Right cardiac atrium (tissue), 5 donors: ENCODE results near the gene HGF. TPM values are rescaled to one million over a fixed set of nuclear protein-coding genes. Genes with fewer than 3 reads are reported as not detected.
"Not testable (repeated sequence)": the region's sequence is repeated elsewhere in the genome, so short reads cannot be mapped to it uniquely, and the experiment has no call there.

Experiments used
- ATAC-seq, 2 donors: fragments of 200-7000 bp; cut with Tn5 transposase; one replicate each; pipeline versions ENCODE4 v1.8.0 to v1.9.1; 2020; ENCODE audit warnings: moderate library complexity in 2 of 2, mild to moderate bottlenecking in 1 of 2
- DNase-seq, 3 donors: peaks; one replicate each; pipeline ENCODE4 v3.0.0-alpha.2; 2020
- H3K27ac ChIP-seq: one replicate; pipeline ENCODE4 v1.5.1; 2013; ENCODE audit warnings: mild to moderate bottlenecking, low read length, control low read depth, moderate library complexity
- H3K27me3 ChIP-seq: one replicate; pipeline ENCODE4 v1.6.1; 2013; ENCODE audit not compliant: control insufficient read depth, insufficient read depth
- H3K4me1 ChIP-seq: one replicate; pipeline ENCODE4 v1.6.1; 2013; ENCODE audit warnings: low read length; ENCODE audit not compliant: control insufficient read depth, insufficient read depth
- H3K4me3 ChIP-seq: one replicate; pipeline ENCODE4 v1.5.1; 2013; ENCODE audit warnings: low read length, control low read depth
- H3K9me3 ChIP-seq: one replicate; pipeline ENCODE4 v1.6.1; 2013; ENCODE audit warnings: low read length; ENCODE audit not compliant: control insufficient read depth
- WGBS: extraction: QIAGEN DNeasy Blood & Tissue Kit; methylation state at CpG from one replicate; pipeline ENCODE4 v1.1.7; 2013; 5-methylcytosine and 5-hydroxymethylcytosine counted together
- intact Hi-C, 4 donors: fragments of 100-400 bp; cut with DNase I; formaldehyde crosslinking; loops; one replicate each; pipeline versions ENCODE4 v1.11.0 to v1.14.0; 2022 to 2023
- long read RNA-seq, 4 donors: library from polyadenylated mRNA; unstranded; transcript quantifications; one replicate each; pipeline ENCODE4 v2.0.0, GENCODE V29; 2020 to 2021
- polyA plus RNA-seq: library from polyadenylated mRNA; stranded (reverse); fragments of 200-250 nt; gene quantifications from one replicate; pipeline ENCODE4 v1.2.3, GENCODE V29; 2013
- total RNA-seq, 4 donors: library from RNA; stranded (reverse); fragmentation: NEBNext Ultra II Directional; extraction: Animal tissue kit (Norgen Biotek cat#: 25700); gene quantifications; one replicate each; pipeline ENCODE4 v1.2.1, GENCODE V29; 2021
- donor health status: healthy with polysubstance abuse.
- donor health status: DM: no; HTN: yes; CAD: no.
- donor health status: DM: no; HTN: no; CAD: no.
- donor health status: DM: no; HTN: yes; CAD: no; lungs with severe emphysema.
- donor health status: DM: yes; HTN: yes; CAD: no.

Gene HGF
- total RNA-seq = 1 to 10 TPM; 2.7 to 6.1 (median 4.2) TPM
- polyA plus RNA-seq = 1.4 TPM
- long read RNA-seq, donor 1 = 0 reads
- long read RNA-seq, donor 2, full-length matches to known transcripts = 1 of 1 reads
- long read RNA-seq, donor 2, partial matches to known transcripts = 0 of 1 reads
- long read RNA-seq, donor 2, other reads (novel, unspliced or antisense) = 0 of 1 reads
- long read RNA-seq, donor 3, full-length matches to known transcripts = 3 of 5 reads
- long read RNA-seq, donor 3, partial matches to known transcripts = 1 of 5 reads
- long read RNA-seq, donor 3, other reads (novel, unspliced or antisense) = 1 of 5 reads
- long read RNA-seq, donor 4 = 0 reads

GRCh38 chr7:81769891-81770727, at the start of gene HGF:
TSS of gene HGF (minus strand) at chr7:81770047. CDS start at chr7:81769971, 76 bp downstream.
- Histone ChIP-seq H3K27me3 (no peaks in the 10 kb centered on the region), H3K27ac (peak within 1 kb of the TSS; percentile 14), H3K4me1 (no peaks in the 10 kb centered on the region), H3K9me3 (no peaks in the 10 kb centered on the region), H3K4me3 (peak within 1 kb of the TSS; percentile 18)
- intact Hi-C loops = no loop called here
- 15% methylated on average over 15 of the region's 15 CpGs for WGBS
- ATAC-seq (peak; percentile 90), DNase-seq (peak; percentile 81 to 88 (median 86))

DNA sequence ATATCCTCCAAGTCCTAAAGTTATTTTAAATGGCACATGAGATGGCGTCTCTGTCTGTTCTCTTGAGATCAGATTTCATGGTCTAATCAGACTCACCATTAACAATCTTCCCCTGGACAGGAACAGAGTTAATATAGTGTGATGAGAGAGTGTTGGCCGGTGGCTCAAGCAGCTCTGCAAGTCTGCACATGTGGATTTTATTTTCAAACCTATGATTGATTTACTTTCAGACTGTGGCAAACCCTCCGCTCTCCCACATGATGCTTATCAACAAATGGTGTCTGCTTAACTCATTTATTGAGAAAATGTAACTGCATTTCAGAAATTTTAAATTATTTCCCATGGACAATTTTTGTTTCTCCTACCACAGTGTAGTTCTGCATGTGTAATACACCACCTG, 46.5 kb upstream of the HGF start:
- ATAC-seq = no peak
- 62% methylated on average over 3 of the region's 3 CpGs for WGBS
- Histone ChIP-seq H3K27me3 (no peaks in the 10 kb centered on the region), H3K4me1 (no peaks in the 10 kb centered on the region), H3K27ac (no peak overlapping the region), H3K9me3 (no peaks in the 10 kb centered on the region), H3K4me3 (no peak overlapping the region)
- DNase-seq = no peak
- intact Hi-C loops = no loop called here

- H3K4me3 ChIP-seq, H3K9me3 ChIP-seq, H3K4me1 ChIP-seq, H3K27ac ChIP-seq, DNase-seq, H3K27me3 ChIP-seq, intact Hi-C loops: not testable (repeated sequence)
- WGBS = 92% methylated on average over 1 of the region's 3 CpGs
- ATAC-seq = peak in 1 of 2 donors; percentile 62
Measured at GRCh38 chr7:81812866-81813476, 43.1 kb upstream of the HGF start.

GRCh38 chr7:81811956-81812865, 42.4 kb upstream of the HGF start:
- intact Hi-C loops = no loop called here
- Histone ChIP-seq H3K27me3 (no peaks in the 10 kb centered on the region), H3K9me3 (no peaks in the 10 kb centered on the region), H3K4me3 (no peak overlapping the region), H3K4me1 (no peaks in the 10 kb centered on the region), H3K27ac (no peak overlapping the region)
- DNase-seq (no peak), ATAC-seq (no peak)
- no CpG with 5 or more reads among the region's 5 CpGs for WGBS

DNA sequence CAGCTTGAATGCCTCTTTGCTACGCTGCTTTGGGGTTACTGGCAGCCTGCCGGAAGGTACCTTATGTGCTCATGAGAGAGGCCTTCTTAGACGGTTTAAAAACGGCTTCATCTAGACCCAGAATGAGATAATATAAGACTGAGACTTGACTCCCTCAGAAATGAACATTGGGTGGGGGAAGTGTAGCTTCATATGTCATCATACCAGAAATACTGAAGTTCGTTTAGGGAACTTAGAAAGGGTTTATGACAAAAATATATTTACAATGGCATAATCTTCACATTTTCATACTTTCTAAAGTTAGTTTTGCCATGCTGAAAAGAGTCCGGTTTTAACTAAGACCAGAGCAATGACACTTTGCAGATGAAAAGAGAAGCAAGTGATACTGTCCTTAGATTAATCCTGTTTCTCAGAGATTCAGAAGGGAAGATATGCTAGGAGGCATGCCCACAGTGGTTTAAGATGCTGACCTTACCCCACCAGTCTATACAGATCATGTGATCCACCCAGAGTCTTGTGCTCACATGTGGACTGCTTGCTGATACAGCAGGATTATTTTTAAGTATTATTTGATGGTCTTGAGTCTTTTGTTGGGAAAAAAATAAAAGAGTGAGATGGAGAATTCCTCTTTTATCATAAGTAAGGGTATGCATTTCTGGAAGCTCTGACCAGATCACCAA, 40.8 kb upstream of the HGF start:
- no peak overlapping the region for H3K4me3 ChIP-seq
- peak in 1 of 2 donors; percentile 51 for ATAC-seq
- intact Hi-C loops = no loop called here
- no peaks in the 10 kb centered on the region for H3K9me3 ChIP-seq
- DNase-seq = no peak
- no peak overlapping the region for H3K27ac ChIP-seq
- H3K27me3 ChIP-seq = no peaks in the 10 kb centered on the region
- no peaks in the 10 kb centered on the region for H3K4me1 ChIP-seq
- WGBS = 61% methylated on average over 6 of the region's 6 CpGs

DNA sequence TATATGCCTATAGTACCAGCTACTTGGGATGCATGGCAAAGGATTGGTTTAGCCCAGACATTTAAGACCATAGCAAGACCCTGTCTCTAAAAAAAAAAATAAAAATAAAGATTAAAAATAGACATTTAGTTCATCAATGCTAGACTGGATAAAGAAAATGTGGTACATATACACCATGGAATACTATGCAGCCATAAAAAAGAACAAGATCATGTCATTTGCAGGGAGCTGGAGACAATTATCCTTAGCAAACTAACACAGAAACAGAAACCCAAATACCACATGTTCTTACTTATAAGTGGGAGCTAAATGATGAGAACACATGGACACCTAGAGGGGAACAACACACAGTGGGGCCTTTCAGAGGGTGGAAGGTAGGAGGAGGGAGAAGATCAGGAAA, 38.5 kb upstream of the HGF start:
- H3K27me3 ChIP-seq, intact Hi-C loops, H3K9me3 ChIP-seq, H3K4me3 ChIP-seq, ATAC-seq, H3K27ac ChIP-seq, DNase-seq, H3K4me1 ChIP-seq: not testable (repeated sequence)

GRCh38 chr7:81803267-81803666, 33.4 kb upstream of the HGF start:
- H3K9me3 ChIP-seq = no peaks in the 10 kb centered on the region
- H3K4me1 ChIP-seq = no peaks in the 10 kb centered on the region
- intact Hi-C loops = no loop called here
- DNase-seq (no peak), ATAC-seq (no peak)
- no peak overlapping the region for H3K4me3 ChIP-seq
- H3K27ac ChIP-seq = no peak overlapping the region
- no peaks in the 10 kb centered on the region for H3K27me3 ChIP-seq
- 55% methylated on average over 5 of the region's 5 CpGs for WGBS

DNA sequence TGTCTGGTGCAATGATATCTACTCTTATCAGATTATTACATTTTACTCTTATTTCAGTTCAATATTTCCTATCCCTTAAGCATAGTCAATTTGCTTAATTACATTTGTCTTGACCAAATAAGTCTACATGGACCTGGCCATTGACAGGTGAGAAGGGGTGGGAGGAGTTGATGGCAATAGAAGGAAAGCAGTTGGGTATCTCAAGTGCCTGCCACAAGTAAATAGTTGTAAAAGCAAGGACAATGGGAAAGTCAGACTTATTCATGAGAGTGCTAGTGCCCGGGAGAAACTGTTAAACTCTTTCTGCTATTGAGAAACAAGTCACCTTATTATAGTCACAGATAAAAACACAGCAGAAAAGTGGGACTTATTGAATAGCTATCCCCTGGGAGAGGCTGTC, 32.4 kb upstream of the HGF start:
- WGBS = 0% methylated on average over 1 of the region's 1 CpG
- H3K4me1 ChIP-seq = no peaks in the 10 kb centered on the region
- no peak for DNase-seq
- H3K27ac ChIP-seq = no peak overlapping the region
- no peaks in the 10 kb centered on the region for H3K9me3 ChIP-seq
- intact Hi-C loops = no loop called here
- ATAC-seq = no peak
- no peak overlapping the region for H3K4me3 ChIP-seq
- H3K27me3 ChIP-seq = no peaks in the 10 kb centered on the region

DNA sequence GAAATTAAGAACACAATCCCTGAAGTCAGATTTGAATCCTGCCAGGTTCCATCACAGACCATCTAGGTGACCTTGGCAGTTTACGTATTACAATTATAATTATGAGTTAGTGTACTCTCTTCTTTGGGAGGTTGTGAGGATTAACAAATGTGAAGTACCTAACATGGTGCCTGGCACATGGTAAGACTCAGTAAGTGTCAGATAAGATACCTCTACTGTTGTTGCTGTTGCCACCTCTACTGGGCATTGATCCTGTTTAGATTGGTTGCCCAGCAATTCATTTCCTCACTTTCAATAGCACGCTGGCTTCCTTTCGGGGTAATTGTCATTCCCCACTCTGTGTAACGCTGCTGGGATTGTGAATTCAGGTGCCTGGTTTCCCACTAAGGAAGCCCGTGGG, 31.7 kb upstream of the HGF start:
- H3K4me1 ChIP-seq = no peaks in the 10 kb centered on the region
- intact Hi-C loops = no loop called here
- no peak overlapping the region for H3K27ac ChIP-seq
- H3K9me3 ChIP-seq = no peaks in the 10 kb centered on the region
- H3K4me3 ChIP-seq = no peak overlapping the region
- peak; percentile 43 to 55 for ATAC-seq
- 84% methylated on average over 5 of the region's 5 CpGs for WGBS
- DNase-seq = no peak
- H3K27me3 ChIP-seq = no peaks in the 10 kb centered on the region
